Nephron progenitor cell (in vitro differentiated cells): ENCODE data around the gene PNPLA7.

Source experiments
- DNase-seq: peaks from one replicate; pipeline ENCODE4 v3.0.0; 2021
- H3K27ac Mint-ChIP-seq: 2 replicates; pipeline ENCODE4 v1.8.0; 2021; ENCODE audit warnings: mild to moderate bottlenecking, moderate library complexity, mixed read lengths
- H3K27me3 Mint-ChIP-seq: 2 replicates; pipeline ENCODE4 v1.8.0; 2021; ENCODE audit warnings: mild to moderate bottlenecking, low read depth, mixed read lengths; ENCODE audit not compliant: poor library complexity
- H3K36me3 Mint-ChIP-seq: 2 replicates; pipeline ENCODE4 v1.8.0; 2021; ENCODE audit warnings: low read depth, mixed read lengths
- H3K4me1 Mint-ChIP-seq: 2 replicates; pipeline ENCODE4 v1.8.0; 2021; ENCODE audit warnings: mixed read lengths
- H3K4me3 Mint-ChIP-seq: 2 replicates; pipeline ENCODE4 v1.8.0; 2021; ENCODE audit warnings: mild to moderate bottlenecking, moderate library complexity, mixed read lengths
- H3K9me3 Mint-ChIP-seq: 2 replicates; pipeline ENCODE4 v1.8.0; 2021; ENCODE audit warnings: mild to moderate bottlenecking, moderate library complexity, mixed read lengths
- TF ChIP-seq, protein P1 (sequence below): fragments of 200-600 bp; sonication (generic); IDR thresholded peaks from 2 replicates; pipeline ENCODE4 v1.5.0; 2021; ENCODE audit warnings: antibody characterized with exemption

The PNPLA7 gene

DNA sequence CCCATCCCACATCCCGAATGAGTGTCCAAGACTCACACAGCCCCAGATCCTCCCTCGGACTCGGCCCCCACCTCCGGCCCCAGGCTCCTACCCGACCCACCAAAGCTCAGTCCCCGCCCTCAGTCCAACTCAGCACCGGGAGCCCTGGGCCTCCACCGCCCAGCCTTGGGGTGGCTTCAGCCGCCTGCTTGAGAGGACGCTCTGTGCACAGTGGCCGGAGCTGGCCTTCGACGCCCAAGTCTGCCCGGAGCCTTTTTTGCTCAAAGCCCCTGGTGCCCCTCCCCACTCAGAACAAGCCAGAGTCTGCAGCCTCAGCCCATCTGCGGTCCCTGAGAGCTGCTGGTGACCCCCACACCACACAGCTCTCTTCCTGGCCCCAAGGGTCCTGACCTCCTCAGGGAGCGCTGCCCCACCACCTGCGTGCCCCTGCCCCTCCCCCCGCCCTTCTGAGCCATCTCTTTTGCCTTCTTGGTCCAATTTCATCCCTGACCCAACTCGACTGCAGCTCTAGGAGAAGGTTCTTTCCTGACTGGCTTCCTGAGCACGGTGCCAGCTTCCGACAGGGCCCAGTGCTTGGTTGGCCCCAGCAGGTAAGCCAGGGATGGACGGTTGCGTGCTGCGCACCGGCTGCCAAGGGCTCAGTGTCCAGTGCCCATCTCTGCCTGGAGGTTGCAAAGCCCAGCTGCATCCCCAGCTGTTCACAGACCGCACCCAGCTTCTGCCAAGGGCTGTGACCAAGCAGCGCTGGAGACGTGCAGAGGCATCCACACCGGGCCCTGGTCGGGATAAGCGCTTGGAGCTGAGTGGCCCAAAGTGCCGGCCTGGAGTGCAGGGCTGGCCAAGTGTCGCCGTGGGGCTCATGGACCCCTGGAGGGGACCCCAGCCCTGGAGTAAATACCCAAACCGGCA, 63.4 kb downstream of the PNPLA7 start:
- TF ChIP-seq, protein P1, sequence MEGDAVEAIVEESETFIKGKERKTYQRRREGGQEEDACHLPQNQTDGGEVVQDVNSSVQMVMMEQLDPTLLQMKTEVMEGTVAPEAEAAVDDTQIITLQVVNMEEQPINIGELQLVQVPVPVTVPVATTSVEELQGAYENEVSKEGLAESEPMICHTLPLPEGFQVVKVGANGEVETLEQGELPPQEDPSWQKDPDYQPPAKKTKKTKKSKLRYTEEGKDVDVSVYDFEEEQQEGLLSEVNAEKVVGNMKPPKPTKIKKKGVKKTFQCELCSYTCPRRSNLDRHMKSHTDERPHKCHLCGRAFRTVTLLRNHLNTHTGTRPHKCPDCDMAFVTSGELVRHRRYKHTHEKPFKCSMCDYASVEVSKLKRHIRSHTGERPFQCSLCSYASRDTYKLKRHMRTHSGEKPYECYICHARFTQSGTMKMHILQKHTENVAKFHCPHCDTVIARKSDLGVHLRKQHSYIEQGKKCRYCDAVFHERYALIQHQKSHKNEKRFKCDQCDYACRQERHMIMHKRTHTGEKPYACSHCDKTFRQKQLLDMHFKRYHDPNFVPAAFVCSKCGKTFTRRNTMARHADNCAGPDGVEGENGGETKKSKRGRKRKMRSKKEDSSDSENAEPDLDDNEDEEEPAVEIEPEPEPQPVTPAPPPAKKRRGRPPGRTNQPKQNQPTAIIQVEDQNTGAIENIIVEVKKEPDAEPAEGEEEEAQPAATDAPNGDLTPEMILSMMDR: no peak
- Mint-ChIP-seq H3K27ac (no peak overlapping the region), H3K27me3 (peaks cover 10% of the 10 kb centered on the region), H3K4me3 (no peak overlapping the region), H3K9me3 (peaks cover 2% of the 10 kb centered on the region), H3K4me1 (peaks cover 38% of the 10 kb centered on the region), H3K36me3 (no peaks in the 10 kb centered on the region)
- DNase-seq: no peak

DNA sequence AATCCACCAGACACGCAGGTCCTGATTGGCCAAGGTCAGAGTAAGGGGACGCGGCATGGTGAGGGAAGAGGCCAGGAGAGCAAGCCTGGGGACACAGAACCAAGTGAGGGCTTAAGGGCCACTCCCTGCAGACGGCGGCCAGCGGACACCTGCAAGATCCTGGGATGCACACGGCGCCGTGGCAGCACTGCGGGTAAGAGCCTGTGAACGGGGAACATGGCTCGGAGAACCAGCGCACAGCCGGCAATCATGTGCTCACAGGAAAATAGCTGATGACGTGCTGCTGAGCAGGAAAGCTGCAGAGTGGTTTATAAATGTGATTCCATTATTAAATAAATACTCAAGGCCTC, 64.1 kb downstream of the PNPLA7 start:
- Mint-ChIP-seq H3K27ac (no peak overlapping the region), H3K9me3 (no peaks in the 10 kb centered on the region), H3K4me1 (peaks cover 31% of the 10 kb centered on the region), H3K36me3 (no peaks in the 10 kb centered on the region), H3K4me3 (no peak overlapping the region), H3K27me3 (peaks cover 8% of the 10 kb centered on the region)
- no peak for DNase-seq
- TF ChIP-seq, protein P1: no peak

DNA sequence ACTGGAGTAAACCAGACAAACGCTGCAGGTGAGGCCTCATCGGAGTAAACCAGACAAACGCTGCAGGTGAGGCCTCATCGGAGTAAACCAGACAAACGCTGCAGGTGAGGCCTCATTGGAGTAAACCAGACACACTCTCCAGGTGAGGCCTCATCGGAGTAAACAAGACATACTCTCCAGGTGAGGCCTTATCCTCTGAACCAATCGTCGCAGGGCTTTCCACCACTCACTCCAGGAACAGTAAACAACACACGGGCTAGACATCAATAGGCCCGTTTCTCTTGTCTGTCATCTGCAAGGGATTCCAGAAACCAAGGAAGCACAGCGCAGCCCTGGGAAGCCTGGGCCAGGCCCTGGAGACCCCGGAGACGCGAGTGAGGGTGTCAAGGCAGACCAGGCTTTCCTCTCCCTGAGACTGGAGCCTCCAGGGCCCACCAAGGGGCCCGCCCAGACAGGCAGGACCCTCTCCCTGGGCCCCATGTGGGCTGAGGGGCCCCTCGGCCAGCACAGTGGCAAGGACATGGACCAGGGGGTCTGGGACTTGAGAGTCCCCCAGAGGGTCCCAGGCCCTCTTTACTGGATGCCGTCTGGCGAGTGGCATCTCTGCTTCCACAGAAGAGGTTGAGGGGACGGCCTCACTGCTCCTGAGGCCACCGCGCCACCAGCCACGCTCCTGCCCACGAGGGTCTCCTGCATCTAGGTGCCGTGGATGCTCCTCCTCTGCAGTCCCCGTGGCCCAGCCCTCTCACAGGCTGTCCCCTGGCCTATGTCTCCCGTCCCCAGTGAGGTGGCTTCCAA, 64.7 kb downstream of the PNPLA7 start:
- no peaks in the 10 kb centered on the region for H3K36me3 Mint-ChIP-seq
- H3K27ac Mint-ChIP-seq: no peak overlapping the region
- H3K4me1 Mint-ChIP-seq: peaks cover 26% of the 10 kb centered on the region
- peaks cover 8% of the 10 kb centered on the region for H3K27me3 Mint-ChIP-seq
- no peak for DNase-seq
- TF ChIP-seq, protein P1: no peak
- no peaks in the 10 kb centered on the region for H3K9me3 Mint-ChIP-seq
- H3K4me3 Mint-ChIP-seq: no peak overlapping the region

DNA sequence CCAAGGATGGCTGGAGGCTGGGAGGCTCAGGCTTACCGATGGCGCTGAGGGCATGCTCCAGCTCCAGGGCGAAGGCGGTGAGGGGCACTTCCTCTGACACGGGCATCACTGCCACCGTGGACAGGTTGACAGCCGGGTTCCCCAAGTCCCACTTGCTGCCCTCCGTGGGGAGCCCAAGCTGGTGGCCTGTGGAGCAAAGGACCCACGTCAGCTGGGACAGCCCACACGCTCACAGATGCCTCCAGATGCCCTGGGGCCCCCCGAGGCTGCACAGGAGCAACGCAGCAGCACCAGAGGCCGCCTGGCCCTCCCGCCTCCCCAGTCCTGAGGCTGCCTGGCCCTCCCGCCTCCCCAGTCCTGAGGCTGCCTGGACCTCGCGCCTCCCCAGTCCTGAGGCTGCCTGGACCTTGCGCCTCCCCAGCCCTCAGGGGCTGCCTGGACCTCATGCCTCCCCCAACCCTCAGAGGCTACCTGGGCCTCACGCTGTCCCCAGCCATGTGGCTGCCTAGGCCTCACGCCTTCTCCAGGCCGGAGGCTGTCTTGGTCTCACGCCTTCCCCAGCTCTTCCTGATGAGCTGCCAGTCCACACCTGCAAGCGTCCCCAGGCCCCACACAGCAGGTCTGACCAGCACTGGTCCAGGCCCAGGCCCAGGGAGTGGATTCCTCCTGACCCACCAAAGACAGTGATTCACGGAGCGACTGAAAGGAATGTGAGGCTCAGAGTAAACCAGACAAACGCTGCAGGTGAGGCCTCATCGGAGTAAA, 65.5 kb downstream of the PNPLA7 start:
- H3K36me3 Mint-ChIP-seq: no peaks in the 10 kb centered on the region
- H3K27me3 Mint-ChIP-seq: peaks cover 8% of the 10 kb centered on the region
- H3K4me1 Mint-ChIP-seq: peaks cover 20% of the 10 kb centered on the region
- no peak for DNase-seq
- no peak overlapping the region for H3K4me3 Mint-ChIP-seq
- no peak overlapping the region for H3K27ac Mint-ChIP-seq
- TF ChIP-seq, protein P1: no peak
- H3K9me3 Mint-ChIP-seq: no peaks in the 10 kb centered on the region

DNA sequence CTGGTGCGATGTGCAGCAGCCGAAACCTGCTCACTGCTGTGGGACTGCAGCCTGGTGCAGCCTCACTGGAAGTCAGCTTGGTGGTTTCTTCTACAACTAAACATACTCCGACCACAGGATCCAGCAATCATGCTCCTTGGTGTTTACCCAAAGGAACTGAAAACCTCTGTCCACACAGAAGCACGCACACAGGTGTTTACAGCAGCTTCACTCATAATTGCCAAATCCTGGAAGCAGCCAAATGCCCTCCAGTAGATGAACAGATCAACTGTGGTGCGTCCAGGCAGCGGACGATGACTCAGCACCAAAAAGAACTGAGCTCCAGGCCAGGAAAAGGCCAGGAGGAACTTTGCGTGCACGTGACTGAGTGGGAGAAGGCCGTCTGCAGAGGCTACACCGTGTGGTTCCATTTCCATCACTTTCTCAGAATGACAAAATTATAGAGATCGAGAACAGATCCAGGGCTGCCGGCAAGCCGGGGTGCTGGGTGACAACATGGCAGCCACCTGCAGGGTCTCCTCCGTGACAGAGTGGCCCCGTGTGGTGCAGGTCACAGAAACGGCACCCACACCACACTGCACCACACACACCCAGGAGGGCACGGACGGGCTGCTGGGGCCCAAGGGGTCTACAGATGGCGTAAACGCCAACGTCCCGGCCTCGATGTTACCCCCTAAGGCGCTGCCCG, 68.0 kb downstream of the PNPLA7 start:
- Mint-ChIP-seq H3K4me3 (no peak overlapping the region), H3K9me3 (no peaks in the 10 kb centered on the region), H3K36me3 (no peaks in the 10 kb centered on the region), H3K27me3 (no peaks in the 10 kb centered on the region), H3K4me1 (peaks cover 16% of the 10 kb centered on the region), H3K27ac (no peak overlapping the region)
- no peak for DNase-seq
- TF ChIP-seq, protein P1: no peak
